Calu3 (cell line): ENCODE measurements around the gene GCGR. TPM values are rescaled to one million over a fixed set of nuclear protein-coding genes. Genes with fewer than 3 reads are reported as not detected.

ENCODE experiments used
- BruUV-seq: library from RNA; stranded (reverse); fragments of 400-500 nt; replicated peaks from 2 replicates; lab custom pipeline; 2021; lab: Mats Ljungman, UMichigan
- CTCF ChIA-PET: fragments of 300-600 bp; sonication (Branson Sonifier 250); formaldehyde crosslinking; loops from one replicate; lab custom pipeline; 2022; ENCODE audit warnings: antibody characterized with exemption; lab: Charles Lee
- DNase-seq: peaks from one replicate; pipeline ENCODE4 v3.0.0; 2022
- H3K27ac Mint-ChIP-seq: one replicate; pipeline ENCODE4 v1.8.0; 2022; ENCODE audit warnings: mixed read lengths; ENCODE audit not compliant: unreplicated experiment
- H3K27me3 Mint-ChIP-seq: one replicate; pipeline ENCODE4 v1.8.0; 2022; ENCODE audit warnings: mixed read lengths; ENCODE audit not compliant: unreplicated experiment
- H3K36me3 Mint-ChIP-seq: one replicate; pipeline ENCODE4 v1.8.0; 2022; ENCODE audit warnings: mild to moderate bottlenecking, moderate library complexity, mixed read lengths; ENCODE audit not compliant: insufficient read depth, unreplicated experiment
- H3K4me1 Mint-ChIP-seq: one replicate; pipeline ENCODE4 v1.8.0; 2022; ENCODE audit warnings: mild to moderate bottlenecking, low read depth, mixed read lengths; ENCODE audit not compliant: unreplicated experiment
- H3K4me3 Mint-ChIP-seq: one replicate; pipeline ENCODE4 v1.8.0; 2022; ENCODE audit warnings: mild to moderate bottlenecking, low read depth, moderate library complexity, mixed read lengths; ENCODE audit not compliant: unreplicated experiment
- H3K9me3 Mint-ChIP-seq: one replicate; pipeline ENCODE4 v1.8.0; 2022; ENCODE audit warnings: low read depth, mixed read lengths; ENCODE audit not compliant: unreplicated experiment
- intact Hi-C: fragments of 100-400 bp; cut with micrococcal nuclease; formaldehyde crosslinking; loops from one replicate; pipeline ENCODE4 v1.10.0; 2022; ENCODE audit not compliant: unreplicated experiment
- total RNA-seq: library from RNA; stranded (reverse); gene quantifications from 2 replicates; pipeline ENCODE4 v1.2.3, GENCODE V29; 2022
- TF ChIP-seq, protein P1 (sequence below): fragments of 200-600 bp; IDR thresholded peaks from one replicate; pipeline ENCODE4 v1.8.0; 2022; ENCODE audit warnings: antibody characterized with exemption; ENCODE audit not compliant: unreplicated experiment

Gene GCGR
- total RNA-seq, 1 experiment from 2014 or later, result 0.78 TPM

DNA sequence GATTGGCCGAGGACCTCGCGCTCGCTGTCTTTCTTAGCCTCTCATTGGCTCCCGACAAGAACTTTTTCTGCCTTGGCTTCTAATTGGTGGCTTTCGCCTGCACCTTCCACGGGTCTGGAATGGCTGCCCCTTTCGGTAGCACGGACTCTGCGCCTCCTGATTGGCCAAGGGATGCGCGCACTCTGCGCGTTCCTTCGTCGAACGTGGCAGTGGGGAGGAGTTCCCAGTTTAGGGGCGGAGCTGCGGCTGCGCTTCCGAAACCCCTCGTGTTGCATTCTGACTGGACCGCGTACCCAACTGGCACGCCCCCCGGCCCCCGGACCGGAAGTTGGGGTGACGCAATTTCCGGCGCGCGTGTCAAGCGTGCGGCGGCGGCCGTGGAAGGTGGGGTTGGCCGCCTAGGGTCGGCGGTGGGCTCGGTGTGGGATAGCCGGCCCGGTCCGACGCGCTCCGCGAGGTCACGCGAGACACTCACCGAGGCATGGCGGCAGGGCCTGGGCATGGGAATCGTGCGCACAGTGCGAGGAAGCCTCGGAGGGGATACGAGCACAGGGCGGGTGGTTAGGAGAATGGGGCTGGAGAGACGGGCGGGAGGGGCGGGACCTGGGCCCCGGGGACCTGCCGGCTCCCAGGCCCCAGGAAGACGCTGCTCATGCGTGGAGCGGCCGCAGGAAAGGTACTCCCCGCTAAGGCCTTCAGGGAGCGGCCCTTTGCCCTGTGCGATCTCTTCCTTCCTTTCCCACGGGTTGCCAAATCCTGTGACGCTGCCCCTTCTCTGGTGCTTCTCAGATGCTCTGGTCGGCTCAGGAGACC lies 57.0 kb downstream of the GCGR start:
- no TSS peak for BruUV-seq
- Mint-ChIP-seq H3K9me3 (no peaks in the 10 kb centered on the region), H3K4me1 (peaks cover 29% of the 10 kb centered on the region), H3K36me3 (peaks cover 95% of the 10 kb centered on the region), H3K4me3 (peak overlapping the region; percentile 99), H3K27me3 (no peaks in the 10 kb centered on the region), H3K27ac (peak overlapping the region; percentile 96)
- intact Hi-C loops, result no loop called here
- peak; percentile 99 for DNase-seq
- TF ChIP-seq, protein P1, sequence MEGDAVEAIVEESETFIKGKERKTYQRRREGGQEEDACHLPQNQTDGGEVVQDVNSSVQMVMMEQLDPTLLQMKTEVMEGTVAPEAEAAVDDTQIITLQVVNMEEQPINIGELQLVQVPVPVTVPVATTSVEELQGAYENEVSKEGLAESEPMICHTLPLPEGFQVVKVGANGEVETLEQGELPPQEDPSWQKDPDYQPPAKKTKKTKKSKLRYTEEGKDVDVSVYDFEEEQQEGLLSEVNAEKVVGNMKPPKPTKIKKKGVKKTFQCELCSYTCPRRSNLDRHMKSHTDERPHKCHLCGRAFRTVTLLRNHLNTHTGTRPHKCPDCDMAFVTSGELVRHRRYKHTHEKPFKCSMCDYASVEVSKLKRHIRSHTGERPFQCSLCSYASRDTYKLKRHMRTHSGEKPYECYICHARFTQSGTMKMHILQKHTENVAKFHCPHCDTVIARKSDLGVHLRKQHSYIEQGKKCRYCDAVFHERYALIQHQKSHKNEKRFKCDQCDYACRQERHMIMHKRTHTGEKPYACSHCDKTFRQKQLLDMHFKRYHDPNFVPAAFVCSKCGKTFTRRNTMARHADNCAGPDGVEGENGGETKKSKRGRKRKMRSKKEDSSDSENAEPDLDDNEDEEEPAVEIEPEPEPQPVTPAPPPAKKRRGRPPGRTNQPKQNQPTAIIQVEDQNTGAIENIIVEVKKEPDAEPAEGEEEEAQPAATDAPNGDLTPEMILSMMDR, result no peak
- CTCF ChIA-PET, result no interaction called here

DNA sequence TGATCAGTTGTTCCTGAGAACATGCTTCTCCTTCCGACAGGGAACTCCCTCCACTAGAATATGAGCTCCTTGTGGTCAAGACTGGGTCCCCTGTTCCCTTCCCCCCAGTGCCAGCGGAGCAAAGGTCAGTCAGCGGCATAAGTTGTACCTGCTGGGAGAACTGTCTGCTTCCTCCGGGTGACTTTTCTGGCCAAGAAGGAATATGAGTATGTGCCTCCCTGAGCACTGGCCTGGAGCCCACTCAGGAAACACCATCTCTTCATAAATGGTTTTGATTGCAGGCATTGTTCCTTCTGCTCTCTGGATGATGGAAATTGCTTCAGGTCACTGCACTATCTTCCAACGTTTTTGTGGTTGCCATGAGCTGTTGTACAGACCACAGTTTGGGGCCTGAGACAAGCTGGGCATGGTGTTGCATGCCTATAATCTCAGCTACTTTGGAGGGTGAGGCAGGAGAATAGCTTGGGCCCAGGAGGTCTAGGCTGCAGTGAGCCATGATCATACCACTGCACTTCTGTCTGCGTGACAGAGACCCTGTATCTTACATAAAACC lies 59.2 kb downstream of the GCGR start:
- no TSS peak for BruUV-seq
- TF ChIP-seq, protein P1, result no peak
- peak overlapping the region; percentile 91 for H3K27ac Mint-ChIP-seq
- peaks cover 95% of the 10 kb centered on the region for H3K36me3 Mint-ChIP-seq
- CTCF ChIA-PET, result no interaction called here
- DNase-seq, result no peak
- H3K27me3 Mint-ChIP-seq, result no peaks in the 10 kb centered on the region
- intact Hi-C loops, result no loop called here
- H3K9me3 Mint-ChIP-seq, result no peaks in the 10 kb centered on the region
- peaks cover 33% of the 10 kb centered on the region for H3K4me1 Mint-ChIP-seq
- H3K4me3 Mint-ChIP-seq, result peak overlapping the region; percentile 64

Other genes with a start within 250 kb of the GCGR start
- gene NPLOC4, start 167.0 kb upstream of the GCGR start, total RNA-seq, result 146 and 149 TPM in 2 replicates
- 2.9 and 4.2 TPM in 2 replicates for gene TSPAN10, start 167.0 kb upstream of the GCGR start, total RNA-seq
- not detected in 2 replicates for gene PDE6G, start 147.6 kb upstream of the GCGR start, total RNA-seq
- 36.5 and 39.5 TPM in 2 replicates for gene OXLD1, start 137.5 kb upstream of the GCGR start, total RNA-seq
- gene CCDC137, start 137.4 kb upstream of the GCGR start, total RNA-seq, result 37.5 and 37.8 TPM in 2 replicates
- gene ARL16, start 120.4 kb upstream of the GCGR start, total RNA-seq, result 35.4 and 40.1 TPM in 2 replicates
- gene HGS, start 120.1 kb upstream of the GCGR start, total RNA-seq, result 160 and 167 TPM in 2 replicates
- 94.7 and 101 TPM in 2 replicates for gene MRPL12, start 100.8 kb upstream of the GCGR start, total RNA-seq
- gene SLC25A10, start 91.9 kb upstream of the GCGR start, total RNA-seq, result 66.5 and 72.3 TPM in 2 replicates
- gene MCRIP1, start 29.1 kb downstream of the GCGR start, total RNA-seq, result 37.3 and 38.5 TPM in 2 replicates
- not detected in 2 replicates for gene PPP1R27, start 30.9 kb downstream of the GCGR start, total RNA-seq
- gene P4HB, start 56.4 kb downstream of the GCGR start, total RNA-seq, result 750 and 777 TPM in 2 replicates
- 273 and 288 TPM in 2 replicates for gene ARHGDIA, start 67.2 kb downstream of the GCGR start, total RNA-seq
- gene ALYREF, start 87.4 kb downstream of the GCGR start, total RNA-seq, result 118 and 122 TPM in 2 replicates
- gene ANAPC11, start 87.6 kb downstream of the GCGR start, total RNA-seq, result 110 and 113 TPM in 2 replicates
- 0.27 and 0.47 TPM in 2 replicates for gene NPB, start 98.1 kb downstream of the GCGR start, total RNA-seq
- 58.4 and 60.9 TPM in 2 replicates for gene PCYT2, start 107.2 kb downstream of the GCGR start, total RNA-seq
- gene SIRT7, start 114.0 kb downstream of the GCGR start, total RNA-seq, result 50.3 and 56.0 TPM in 2 replicates
- gene MAFG, start 123.6 kb downstream of the GCGR start, total RNA-seq, result 36.1 and 37.9 TPM in 2 replicates
- gene PYCR1, start 133.2 kb downstream of the GCGR start, total RNA-seq, result 102 and 105 TPM in 2 replicates
- not detected in 2 replicates for gene MYADML2, start 143.1 kb downstream of the GCGR start, total RNA-seq
- gene NOTUM, start 157.0 kb downstream of the GCGR start, total RNA-seq, result not detected in 2 replicates
- gene ASPSCR1, start 173.5 kb downstream of the GCGR start, total RNA-seq, result 37.7 and 43.5 TPM in 2 replicates
- 84.4 and 86.9 TPM in 2 replicates for gene CENPX, start 218.7 kb downstream of the GCGR start, total RNA-seq
- 31.2 and 32.6 TPM in 2 replicates for gene LRRC45, start 219.2 kb downstream of the GCGR start, total RNA-seq
- 8.0 and 9.3 TPM in 2 replicates for gene RAC3, start 227.5 kb downstream of the GCGR start, total RNA-seq
- gene DCXR, start 233.5 kb downstream of the GCGR start, total RNA-seq, result 87.8 and 95.3 TPM in 2 replicates
- 26.4 and 33.5 TPM in 2 replicates for gene RFNG, start 247.7 kb downstream of the GCGR start, total RNA-seq
- 114 and 115 TPM in 2 replicates for gene GPS1, start 247.7 kb downstream of the GCGR start, total RNA-seq